Activated naive CD4-positive, alpha-beta T cell treated with anti-CD3 and anti-CD28 coated beads, Interleukin-2, amount 50 U/mL, for 72 hours (primary cell): ENCODE data around the gene MCF2L. TPM values are rescaled to one million over a fixed set of nuclear protein-coding genes. Genes with fewer than 3 reads are reported as not detected.

ENCODE experiments used
- ATAC-seq, 2 donors: fragments of 150-1000 bp; cut with Tn5 transposase; 2 replicates each; pipeline ENCODE4 v1.10.0; 2021; ENCODE audit warnings: mild to moderate bottlenecking in 2 of 2, moderate library complexity in 2 of 2
- DNase-seq, 2 donors: peaks; one replicate each; pipeline ENCODE4 v3.0.0; 2021 to 2022; ENCODE audit warnings: low spot score in 2 of 2
- H3K27ac Mint-ChIP-seq, 2 donors: one replicate each; pipeline ENCODE4 v1.8.0; 2022; ENCODE audit warnings: mild to moderate bottlenecking in 2 of 2, mixed read lengths in 2 of 2
- H3K36me3 Mint-ChIP-seq, 2 donors: one replicate each; pipeline ENCODE4 v1.8.0; 2022; ENCODE audit warnings: mixed read lengths in 2 of 2
- H3K9me3 Mint-ChIP-seq, 2 donors: one replicate each; pipeline ENCODE4 v1.8.0; 2022; ENCODE audit warnings: mixed read lengths in 2 of 2
- total RNA-seq, 2 donors: library from RNA; stranded (reverse); gene quantifications; one replicate each; pipeline ENCODE4 v1.2.3, GENCODE V29; 2022

The MCF2L gene
- total RNA-seq, 2 donors from 2014 or later = 4.8 to 14.2 TPM

- H3K36me3 Mint-ChIP-seq = no peaks in the 10 kb centered on the region
- H3K27ac Mint-ChIP-seq = no peak overlapping the region
- ATAC-seq = no peak
- DNase-seq = no peak
- H3K9me3 Mint-ChIP-seq = no peaks in the 10 kb centered on the region
These were observed 147.3 kb downstream of the MCF2L start for GRCh38 chr13:113116206-113116800.

GRCh38 chr13:113116871-113117271, 147.9 kb downstream of the MCF2L start:
- no peak for ATAC-seq
- no peaks in the 10 kb centered on the region for H3K9me3 Mint-ChIP-seq
- H3K27ac Mint-ChIP-seq = no peak overlapping the region
- no peaks in the 10 kb centered on the region for H3K36me3 Mint-ChIP-seq
- no peak for DNase-seq

GRCh38 chr13:113117335-113117872, 148.4 kb downstream of the MCF2L start:
- Mint-ChIP-seq H3K36me3 (no peaks in the 10 kb centered on the region), H3K27ac (no peak overlapping the region), H3K9me3 (no peaks in the 10 kb centered on the region)
- ATAC-seq (no peak), DNase-seq (peak in 1 of 2 donors; percentile 47)

GRCh38 chr13:113117911-113118260, 148.9 kb downstream of the MCF2L start:
- DNase-seq = peak in 1 of 2 donors; percentile 47
- ATAC-seq = no peak
- Mint-ChIP-seq H3K9me3 (no peaks in the 10 kb centered on the region), H3K27ac (no peak overlapping the region), H3K36me3 (no peaks in the 10 kb centered on the region)

- DNase-seq (peak in 1 of 2 donors; percentile 52), ATAC-seq (no peak)
- Mint-ChIP-seq H3K27ac (no peak overlapping the region), H3K9me3 (no peaks in the 10 kb centered on the region), H3K36me3 (no peaks in the 10 kb centered on the region)
These were observed 149.4 kb downstream of the MCF2L start for GRCh38 chr13:113118261-113119021.

- no peaks in the 10 kb centered on the region for H3K9me3 Mint-ChIP-seq
- no peaks in the 10 kb centered on the region for H3K36me3 Mint-ChIP-seq
- DNase-seq = no peak
- H3K27ac Mint-ChIP-seq = no peak overlapping the region
- ATAC-seq = no peak
These were observed 150.3 kb downstream of the MCF2L start for GRCh38 chr13:113119166-113119821.

- Mint-ChIP-seq H3K36me3 (no peaks in the 10 kb centered on the region), H3K27ac (no peak overlapping the region), H3K9me3 (no peaks in the 10 kb centered on the region)
- DNase-seq (no peak), ATAC-seq (no peak)
These were observed 150.8 kb downstream of the MCF2L start for GRCh38 chr13:113119822-113120189.

GRCh38 chr13:113120300-113121182, 151.5 kb downstream of the MCF2L start:
- ATAC-seq (no peak), DNase-seq (peak in 1 of 2 donors; percentile 38)
- Mint-ChIP-seq H3K27ac (no peak overlapping the region), H3K9me3 (no peaks in the 10 kb centered on the region), H3K36me3 (no peaks in the 10 kb centered on the region)

- Mint-ChIP-seq H3K36me3 (no peaks in the 10 kb centered on the region), H3K27ac (no peak overlapping the region), H3K9me3 (no peaks in the 10 kb centered on the region)
- DNase-seq (peak in 1 of 2 donors; percentile 48), ATAC-seq (no peak)
These were observed 152.3 kb downstream of the MCF2L start for GRCh38 chr13:113121183-113121927.

GRCh38 chr13:113121928-113122471, 153.0 kb downstream of the MCF2L start:
- Mint-ChIP-seq H3K27ac (no peak overlapping the region), H3K36me3 (no peaks in the 10 kb centered on the region), H3K9me3 (no peaks in the 10 kb centered on the region)
- DNase-seq = peak in 1 of 2 donors; percentile 37
- ATAC-seq = no peak

- DNase-seq (peak in 1 of 2 donors; percentile 44), ATAC-seq (no peak)
- Mint-ChIP-seq H3K27ac (no peak within 1 kb of the TSS), H3K36me3 (no peaks in the 10 kb centered on the region), H3K9me3 (no peaks in the 10 kb centered on the region)
These were observed 153.7 kb downstream of the MCF2L start, which contains the start of gene F10 for GRCh38 chr13:113122550-113123225. Gene F10, plus strand, starts transcription at chr13:113122799. Its CDS starts 57 bp downstream, at chr13:113122856.

GRCh38 chr13:113123226-113124201, 154.5 kb downstream of the MCF2L start:
- Mint-ChIP-seq H3K27ac (no peak overlapping the region), H3K36me3 (no peaks in the 10 kb centered on the region), H3K9me3 (no peaks in the 10 kb centered on the region)
- DNase-seq (peak in 1 of 2 donors; percentile 48), ATAC-seq (no peak)

- Mint-ChIP-seq H3K9me3 (no peaks in the 10 kb centered on the region), H3K36me3 (no peaks in the 10 kb centered on the region), H3K27ac (no peak overlapping the region)
- DNase-seq = peak in 1 of 2 donors; percentile 34
- ATAC-seq = no peak
These were observed 155.4 kb downstream of the MCF2L start for GRCh38 chr13:113124211-113124970.
